GM21515 (cell line): ENCODE data around the gene HADHB.

Experiments used
- ATAC-seq: cut with Tn5 transposase; IDR thresholded peaks from one replicate; pipeline ENCODE4 v1.9.1; 2021; ENCODE audit not compliant: unreplicated experiment

HADHB gene

DNA sequence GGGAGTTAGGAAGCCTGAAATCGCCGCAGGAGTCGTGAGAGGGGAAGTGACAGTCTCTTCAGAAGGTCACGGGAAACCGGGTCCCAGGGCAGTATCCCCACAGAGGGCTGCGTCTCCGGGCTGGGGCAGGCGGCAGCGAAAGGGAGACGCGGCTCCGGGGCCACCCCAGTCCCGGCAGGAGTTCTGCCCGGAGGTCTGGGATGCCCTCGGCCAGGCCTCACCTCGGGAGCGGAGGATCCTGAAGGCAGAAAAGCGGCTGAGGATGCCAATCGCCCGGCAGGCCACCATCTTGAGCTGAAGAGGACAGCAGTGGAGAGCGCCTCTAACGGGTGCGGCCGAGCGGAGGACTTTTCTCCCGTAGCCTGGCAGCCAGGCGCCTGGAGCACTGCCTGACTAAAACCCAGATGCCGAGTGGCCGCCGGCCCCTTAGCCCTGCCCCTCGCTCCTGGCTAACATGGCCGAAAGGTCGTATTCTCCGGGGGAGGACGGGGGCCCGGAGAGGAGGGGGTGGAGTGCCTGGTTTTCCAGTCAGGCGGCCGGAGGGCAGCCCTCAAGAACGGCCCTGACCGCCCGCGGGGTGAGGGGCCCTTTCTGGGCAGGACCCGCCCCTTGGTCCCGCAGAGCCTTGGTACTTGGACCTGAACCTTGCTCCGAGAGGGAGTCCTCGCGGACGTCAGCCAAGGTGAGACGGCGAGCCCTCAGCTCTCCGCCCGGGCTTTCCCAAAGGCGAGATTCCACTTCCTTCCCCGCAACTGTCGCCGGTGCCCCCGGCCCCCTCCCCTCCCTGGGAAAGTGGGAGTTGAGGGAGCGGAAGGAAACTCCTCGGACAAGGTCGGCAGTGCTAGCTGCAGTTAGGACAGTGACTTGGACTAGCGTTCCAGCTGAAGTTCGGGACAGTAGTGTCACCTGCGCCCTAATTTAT is at the start of gene HADHB, which contains the start of gene HADHA:
HADHB (plus strand) TSS at position 631 of the 922 bp plus-strand sequence. CDS start 9,316 bp downstream, outside the sequence.
HADHA (minus strand) TSS at position 324 of the 922 bp plus-strand sequence; CDS start at position 288, 36 bp downstream.
- ATAC-seq = peak; percentile 64

DNA sequence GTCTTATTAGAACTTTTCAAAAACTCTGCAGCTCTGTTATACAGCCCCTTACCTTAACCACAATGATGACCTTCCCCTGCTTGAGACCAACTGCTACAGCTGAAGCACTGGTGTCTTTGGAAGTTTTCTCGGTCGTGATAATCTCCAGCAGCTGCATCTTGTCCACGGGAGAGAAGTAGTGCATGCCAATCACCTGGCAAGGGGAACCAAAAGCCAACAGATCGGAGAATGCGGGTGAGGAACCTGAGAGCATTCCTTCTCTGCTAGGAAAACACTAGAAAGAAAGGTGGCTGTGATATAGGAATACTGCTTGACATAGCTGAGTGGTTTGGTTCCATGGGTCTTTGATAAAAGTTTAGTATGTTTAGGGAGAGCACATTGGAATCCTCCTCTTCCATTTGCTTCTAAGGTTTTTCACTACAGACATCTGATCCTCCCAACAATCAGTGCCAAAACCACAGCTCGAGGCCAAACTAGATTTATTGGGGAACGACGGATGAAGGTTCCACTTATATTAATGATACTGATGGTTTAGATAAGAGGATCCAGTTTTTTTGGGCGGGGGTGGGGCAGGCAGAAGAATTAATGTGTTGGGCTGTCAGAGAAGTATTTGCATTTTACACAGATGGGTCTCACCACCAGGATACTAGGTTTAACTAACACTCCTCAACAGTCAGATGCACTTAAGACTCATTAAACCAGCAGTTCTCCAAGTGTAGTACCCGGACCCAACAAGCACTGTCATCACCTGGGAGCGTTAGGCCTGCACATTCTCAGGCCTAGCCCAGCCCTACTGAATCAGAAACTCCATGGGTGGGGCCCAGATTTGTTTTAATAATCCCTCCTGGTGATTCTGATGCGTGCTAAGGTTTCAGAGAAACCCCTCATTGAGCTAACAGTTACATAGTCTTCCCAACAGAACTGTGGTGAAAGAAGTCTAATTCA is 49.4 kb upstream of the HADHB start:
- ATAC-seq = no peak

DNA sequence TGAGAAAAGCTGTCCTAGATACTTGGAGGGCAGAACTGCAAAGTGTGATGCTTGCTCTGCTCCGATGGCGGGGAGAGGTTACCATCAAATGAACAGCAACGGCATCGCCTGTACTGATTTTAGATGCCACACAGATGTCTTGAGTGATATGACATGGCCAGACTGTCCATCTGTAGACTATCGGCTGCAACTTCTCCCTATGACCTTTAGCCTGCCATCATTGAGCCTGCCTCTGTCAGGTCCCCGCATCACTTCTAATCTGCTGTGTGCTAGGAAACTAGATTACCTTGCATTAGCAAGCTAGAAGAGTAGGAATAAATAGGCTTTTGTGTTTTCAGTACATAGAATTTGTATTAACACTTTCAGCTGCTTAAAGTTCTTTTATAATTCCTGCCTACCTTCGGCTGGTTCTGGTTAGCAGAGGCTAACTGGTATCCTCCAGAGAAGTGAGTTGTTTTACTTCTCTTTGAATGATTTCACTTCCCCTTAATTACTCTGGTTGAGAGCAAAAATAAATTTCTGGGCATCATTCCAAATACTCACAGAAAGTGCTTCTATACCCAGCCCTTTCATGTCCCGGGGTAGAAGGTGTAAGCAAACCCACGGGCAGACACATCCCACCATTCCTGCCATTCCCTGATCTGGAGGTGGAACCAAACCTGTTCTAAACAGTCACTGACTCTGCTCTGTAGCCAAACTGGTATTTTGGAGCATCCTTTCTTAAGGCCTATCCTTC is 47.9 kb upstream of the HADHB start:
- ATAC-seq = no peak

DNA sequence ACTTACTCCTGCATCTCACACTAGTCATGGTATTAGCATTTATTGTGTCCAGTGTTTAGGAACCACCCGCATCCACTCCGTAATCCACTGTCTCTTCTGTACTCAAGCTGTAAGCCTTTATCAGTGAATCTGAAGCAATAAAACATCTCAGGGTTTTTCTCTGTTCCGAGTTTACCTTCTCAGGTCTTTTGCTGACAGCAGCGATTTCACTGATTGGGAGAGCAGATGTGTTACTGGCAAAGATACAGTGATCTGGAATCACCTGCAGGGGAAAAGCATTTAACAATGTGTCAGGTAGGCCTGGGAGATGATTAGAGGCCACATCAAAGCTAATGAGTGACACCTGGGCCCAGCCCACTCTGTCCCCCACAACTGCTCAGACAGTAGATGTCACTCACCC is 47.2 kb upstream of the HADHB start:
- no peak for ATAC-seq

DNA sequence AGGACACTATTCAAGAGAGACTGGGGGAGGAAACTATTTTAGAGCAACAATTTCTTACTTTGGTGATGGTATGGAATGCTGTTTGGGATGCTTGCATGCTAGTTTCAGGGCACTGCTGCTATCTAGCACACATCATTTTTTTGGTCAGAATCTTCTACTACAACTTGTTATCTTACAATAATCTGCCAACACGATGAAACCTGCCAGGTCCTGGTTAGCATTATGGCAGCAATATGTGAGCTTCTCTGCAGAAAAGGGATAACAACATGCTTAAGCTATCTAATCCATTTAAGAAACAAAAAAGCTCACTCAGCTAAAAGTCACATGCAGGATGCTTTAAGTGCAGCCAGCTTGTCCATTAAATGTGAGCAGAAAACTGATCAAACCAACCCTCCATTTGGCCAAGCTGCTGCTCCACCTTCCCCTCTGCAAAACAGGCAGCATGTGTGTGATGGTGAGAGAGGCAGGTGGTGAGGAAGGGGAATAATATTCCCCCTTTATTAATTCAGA is 41.7 kb upstream of the HADHB start:
- no peak for ATAC-seq

DNA sequence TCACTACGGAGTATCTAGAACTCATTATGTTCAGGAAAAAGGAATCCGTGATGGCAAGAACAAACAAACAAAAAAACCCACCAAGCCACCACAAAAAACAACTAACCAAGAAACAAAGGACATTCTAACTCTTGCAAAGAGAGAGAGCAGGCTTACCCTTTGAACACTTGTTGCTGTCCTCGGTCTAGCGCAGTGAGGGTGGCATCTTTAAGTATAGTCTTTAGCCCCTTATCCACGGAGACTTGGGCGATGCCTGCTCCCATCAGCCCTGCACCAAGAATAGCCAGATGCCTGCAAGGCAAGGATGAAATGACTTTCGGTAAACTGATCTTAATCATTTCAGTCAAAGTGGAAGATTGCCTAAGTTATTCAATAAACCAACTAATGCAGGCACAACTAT is 40.8 kb upstream of the HADHB start:
- ATAC-seq = no peak

DNA sequence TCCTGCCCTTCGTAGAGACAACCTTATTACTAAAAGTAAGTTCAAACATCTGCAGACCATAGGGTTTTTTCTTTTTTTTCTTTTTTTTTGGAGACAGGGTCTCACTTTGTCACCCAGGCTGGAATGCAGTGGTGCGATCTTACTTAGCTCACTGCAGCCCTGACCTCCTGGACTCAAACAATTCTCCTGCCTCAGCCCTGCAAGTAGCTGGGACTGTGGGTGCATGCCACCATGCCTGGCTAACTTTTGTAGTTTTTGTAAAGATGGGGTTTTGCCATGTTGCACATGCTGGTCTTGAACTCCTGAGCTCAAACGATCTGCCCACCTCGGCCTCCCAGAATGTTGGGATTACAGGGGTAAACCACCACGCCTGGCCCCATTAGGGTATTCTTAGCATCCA is 32.7 kb upstream of the HADHB start:
- ATAC-seq = no peak

DNA sequence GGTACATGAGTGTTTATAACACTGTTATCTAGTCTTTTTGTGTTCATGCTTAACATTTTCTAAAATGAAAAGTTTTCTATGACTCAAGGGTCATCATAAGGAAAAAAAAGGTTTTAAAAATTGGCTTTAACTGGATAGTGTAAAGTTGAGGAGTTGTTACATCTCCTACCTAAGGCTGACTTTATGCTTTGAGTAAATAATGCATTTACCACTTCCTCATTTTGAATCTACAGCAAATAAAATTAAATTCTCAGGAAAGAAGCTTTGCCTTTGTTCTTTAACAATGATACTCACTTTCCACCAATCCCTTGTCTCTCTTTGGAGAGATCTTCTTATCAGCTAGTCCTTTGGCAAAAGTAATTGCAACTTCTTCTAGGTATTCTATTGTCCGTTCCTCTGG is 30.0 kb upstream of the HADHB start:
- ATAC-seq = no peak

DNA sequence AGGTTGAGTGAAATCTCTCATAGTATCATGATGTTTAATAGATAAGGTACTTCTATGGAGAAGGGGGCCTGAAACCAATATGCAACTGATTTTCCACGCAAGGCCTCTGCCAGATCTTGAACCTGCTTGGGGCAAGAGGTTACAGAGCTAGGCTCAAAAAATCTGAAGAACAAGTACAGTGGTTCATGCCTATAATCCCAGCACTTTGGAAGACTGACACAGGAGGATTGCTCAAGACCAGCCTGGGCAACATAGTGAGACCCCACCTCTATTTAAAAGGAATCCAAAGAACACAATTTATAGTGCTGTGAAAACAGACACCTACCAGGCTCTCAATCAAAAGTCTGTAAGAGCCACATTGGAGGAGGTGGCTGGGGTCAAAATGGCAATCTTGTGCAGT is 28.9 kb upstream of the HADHB start:
- ATAC-seq = no peak

DNA sequence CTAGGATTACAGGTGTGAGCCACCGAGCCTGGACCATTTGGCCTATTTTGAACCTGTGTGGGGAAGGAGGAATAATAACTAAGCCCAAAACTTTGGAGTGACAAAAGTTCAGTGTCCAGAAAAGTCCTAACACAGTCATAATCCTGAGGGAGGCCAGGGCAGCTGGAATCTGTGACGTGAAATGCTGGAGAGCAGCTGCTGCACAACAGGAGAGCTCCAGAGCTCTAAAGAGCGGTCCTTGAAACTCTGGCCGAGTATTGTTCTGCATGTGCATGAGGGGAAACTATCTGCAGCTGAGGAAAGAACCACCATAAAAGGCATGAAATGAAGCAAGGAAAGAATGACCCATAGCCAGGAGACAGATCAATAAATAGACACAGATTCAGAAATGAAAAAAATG is 28.2 kb upstream of the HADHB start:
- ATAC-seq = no peak

DNA sequence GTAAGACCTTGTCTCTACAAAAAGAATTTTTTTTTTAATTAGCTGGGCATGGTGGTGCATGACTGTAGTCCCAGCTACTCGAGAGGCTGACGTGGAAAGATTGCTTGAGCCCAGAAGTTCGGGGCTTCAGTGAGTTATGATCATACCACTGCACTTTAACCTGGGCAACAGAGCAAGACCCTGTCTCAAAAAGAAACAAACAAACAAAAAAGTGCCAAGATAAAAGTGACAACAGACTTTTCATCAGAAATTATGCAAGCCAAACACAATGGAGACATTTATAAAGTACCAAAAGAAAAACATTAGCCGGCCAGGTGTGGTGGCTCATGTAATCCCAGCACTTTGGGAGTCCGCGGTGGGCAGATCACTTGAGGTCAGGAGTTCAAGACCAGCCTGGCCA is 27.0 kb upstream of the HADHB start:
- ATAC-seq = no peak

DNA sequence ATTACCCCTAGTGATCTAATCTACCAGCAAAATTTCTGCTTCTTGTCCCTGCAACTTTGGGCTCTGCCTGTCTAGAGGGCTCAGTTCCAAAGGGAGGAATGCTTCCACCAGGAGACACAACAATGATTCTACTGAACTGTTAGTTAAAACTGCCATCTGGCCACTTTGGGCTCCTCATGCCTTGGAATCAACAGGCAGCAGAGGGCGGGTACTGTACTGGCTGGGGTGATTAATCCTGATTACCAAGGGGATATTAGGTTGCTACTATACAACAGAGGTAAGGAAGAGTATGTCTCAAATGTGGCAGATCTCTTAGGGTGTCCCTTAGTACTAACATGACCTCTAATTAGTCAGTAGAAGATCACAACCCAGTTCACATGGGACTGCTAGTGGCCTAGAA is 21.7 kb upstream of the HADHB start:
- no peak for ATAC-seq

DNA sequence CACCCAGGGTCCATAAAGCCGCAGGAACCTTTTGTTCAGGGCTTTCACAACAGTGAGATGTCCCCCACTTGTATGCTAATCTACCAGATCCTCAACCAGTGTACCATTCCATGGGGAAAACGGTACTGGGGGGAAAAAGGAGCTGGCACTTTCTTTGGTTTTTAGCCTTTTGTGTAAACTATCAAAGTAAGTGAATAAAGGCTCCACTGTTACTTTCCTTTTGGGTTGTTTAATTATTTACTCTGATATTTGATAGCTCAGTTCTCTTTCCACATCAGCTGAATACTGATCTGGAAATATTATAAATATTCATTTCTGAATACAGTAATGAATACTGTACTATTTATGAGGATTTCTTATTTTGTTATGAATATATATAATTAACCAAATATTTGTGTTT is 20.6 kb upstream of the HADHB start:
- no peak for ATAC-seq

DNA sequence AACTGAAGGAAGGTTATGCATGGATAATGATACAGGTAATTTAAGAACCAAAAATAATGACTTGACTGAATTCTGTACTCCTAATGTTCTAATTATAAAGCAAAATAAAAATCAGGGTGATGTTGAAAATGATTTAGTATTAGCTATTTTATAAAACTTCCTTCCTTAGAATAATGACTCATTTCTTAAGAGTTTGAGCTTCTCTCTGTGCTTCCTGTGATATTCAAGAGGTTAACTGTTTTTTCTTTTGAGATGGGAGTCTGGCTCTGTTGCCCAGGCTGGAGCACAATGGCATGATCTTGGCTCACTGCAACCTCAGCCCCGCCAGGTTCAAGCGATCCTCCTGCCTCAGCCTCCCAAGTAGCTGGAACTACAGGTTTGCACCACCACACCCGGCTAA is 15.1 kb upstream of the HADHB start:
- no peak for ATAC-seq

DNA sequence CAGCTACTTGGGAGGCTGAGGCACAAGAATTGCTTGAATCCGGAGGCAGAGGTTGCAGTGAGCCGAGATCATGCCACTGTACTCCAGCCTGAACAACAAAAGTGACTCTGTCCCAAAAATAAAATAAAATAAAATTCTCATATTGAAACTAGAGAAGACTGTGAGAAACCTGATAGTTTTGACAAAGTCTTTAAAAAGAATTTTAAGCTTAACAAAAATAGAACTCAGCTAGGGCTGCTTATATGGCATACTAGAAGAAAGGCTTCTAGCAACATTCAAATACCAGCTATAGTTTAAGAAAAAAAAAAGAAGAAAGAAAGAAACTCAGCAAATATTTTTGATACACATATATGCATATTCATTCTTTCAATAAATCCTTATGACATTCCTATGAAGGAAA is 13.9 kb upstream of the HADHB start:
- no peak for ATAC-seq

DNA sequence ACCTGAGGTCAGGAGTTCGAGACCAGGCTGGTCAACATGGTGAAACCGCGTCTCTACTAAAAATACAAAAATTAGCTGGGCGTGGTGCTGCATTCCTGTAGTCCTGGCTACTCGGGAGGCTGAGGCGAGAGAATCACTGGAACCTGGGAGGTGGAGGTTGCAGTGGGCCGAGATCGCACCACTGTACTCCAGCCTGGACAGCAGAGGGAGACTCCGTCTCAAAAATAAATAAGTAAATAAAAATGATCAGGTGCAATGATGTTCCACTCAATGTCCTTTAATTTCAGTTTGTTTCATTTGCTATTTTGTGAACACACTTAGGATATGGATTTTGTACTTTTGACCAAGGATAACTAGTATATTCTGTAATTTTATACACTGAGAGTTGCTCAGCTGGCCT is 9.7 kb upstream of the HADHB start:
- no peak for ATAC-seq

DNA sequence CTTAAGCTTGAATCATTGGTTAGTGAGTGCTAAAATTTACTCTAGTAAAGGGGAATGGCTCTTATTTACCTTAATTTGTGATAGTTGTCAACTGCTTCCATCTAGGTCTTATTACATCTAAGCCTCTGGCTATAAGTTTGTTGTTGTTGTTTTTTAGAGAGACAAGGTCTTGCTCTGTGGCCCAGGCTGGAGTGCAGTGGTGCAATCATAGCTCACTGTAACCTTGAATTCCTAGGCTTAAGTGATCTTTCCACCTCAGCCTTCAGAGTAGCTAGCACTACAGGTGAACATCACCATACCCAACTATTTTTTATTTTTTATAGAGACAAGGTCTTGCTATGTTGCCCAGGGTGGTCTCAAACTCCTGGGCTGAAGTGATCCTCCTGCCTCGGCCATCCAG is 6.9 kb upstream of the HADHB start:
- ATAC-seq = no peak

DNA sequence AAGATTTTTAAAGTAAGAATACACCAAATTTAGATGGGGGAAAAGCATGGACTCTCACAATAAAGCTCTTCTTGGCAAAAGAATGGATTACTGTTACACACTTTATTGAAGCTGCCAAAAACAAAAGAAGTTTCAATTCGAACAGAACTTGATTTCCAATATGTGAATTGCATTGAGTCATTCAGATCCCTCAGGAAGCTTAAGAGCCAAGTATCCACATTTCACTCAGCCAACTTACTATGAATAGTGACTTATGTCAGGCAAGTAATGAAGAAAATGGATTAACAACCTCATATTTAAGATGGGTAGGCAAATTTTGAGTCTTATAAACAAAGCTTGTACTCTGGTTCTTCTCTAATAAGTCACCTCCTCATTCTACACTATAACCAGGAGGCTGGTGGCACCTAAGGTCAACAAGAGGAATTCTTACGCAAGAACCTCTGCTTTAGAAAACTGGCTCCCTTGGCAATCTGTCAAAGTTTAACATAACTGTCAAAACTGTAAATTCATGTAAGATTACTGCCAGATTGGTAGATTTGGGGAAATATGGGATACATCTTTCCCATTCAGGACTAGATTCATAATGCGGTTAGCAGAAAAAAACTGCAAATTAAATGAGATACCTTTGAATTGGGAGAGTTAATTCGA is 6.3 kb upstream of the HADHB start:
- ATAC-seq = no peak

DNA sequence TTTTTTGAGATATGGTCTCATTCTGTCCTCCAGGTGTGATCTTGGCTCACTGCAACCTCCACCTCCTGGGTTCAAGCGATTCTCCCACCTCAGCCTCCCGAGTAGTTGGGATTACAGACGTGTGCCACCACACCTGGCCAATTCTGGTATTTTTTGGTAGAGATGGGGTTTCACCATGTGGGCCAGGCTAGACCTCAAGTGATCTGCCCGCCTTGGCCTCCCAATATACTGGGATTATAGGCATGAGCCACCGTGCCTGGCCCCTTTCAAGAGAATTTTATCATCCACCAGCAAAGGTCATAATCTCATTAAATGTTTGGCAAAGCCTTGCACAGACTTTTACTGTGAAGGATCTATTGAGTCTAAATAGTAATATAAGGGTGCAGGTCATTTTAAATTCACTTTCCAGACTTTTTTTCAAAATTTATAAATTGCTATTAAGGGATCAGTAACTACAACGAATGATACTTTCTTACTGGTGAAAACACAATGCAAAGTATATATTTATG is 2.8 kb upstream of the HADHB start:
- no peak for ATAC-seq
